Lung (tissue), 12 donors: ENCODE data around the gene DOCK11. TPM values are rescaled to one million over a fixed set of nuclear protein-coding genes. Genes with fewer than 3 reads are reported as not detected.
"Not testable (repeated sequence)": the region's sequence is repeated elsewhere in the genome, so short reads cannot be mapped to it uniquely, and the experiment has no call there.

Source experiments
- ATAC-seq: fragments of 200-7000 bp; cut with Tn5 transposase; one replicate; pipeline ENCODE4 v1.9.1; 2020; ENCODE audit warnings: moderate number of reproducible peaks; ENCODE audit not compliant: insufficient read depth, low FRiP score
- DNase-seq, 3 donors: peaks; one replicate each; pipeline ENCODE4 v3.0.0-alpha.2; 2013 to 2017
- H3K27ac ChIP-seq, 2 donors: one replicate each; pipeline ENCODE4 v1.5.1; 2013; ENCODE audit warnings: mild to moderate bottlenecking in 2 of 2, moderate library complexity in 2 of 2, control low read depth in 1 of 2, inconsistent platforms in 1 of 2, low read depth in 1 of 2, low read length in 1 of 2
- H3K27me3 ChIP-seq, 3 donors: one replicate each; pipeline ENCODE4 v1.5.1; 2013; ENCODE audit warnings: low read length in 2 of 3; ENCODE audit not compliant: control insufficient read depth in 3 of 3, insufficient read depth in 3 of 3
- H3K36me3 ChIP-seq, 4 donors: one replicate each; pipeline ENCODE4 v1.5.1; 2013; ENCODE audit warnings: low read length in 4 of 4, mild to moderate bottlenecking in 1 of 4, moderate library complexity in 1 of 4; ENCODE audit not compliant: control insufficient read depth in 4 of 4, insufficient read depth in 4 of 4
- H3K4me1 ChIP-seq, 5 donors: one replicate each; pipeline ENCODE4 v1.5.1; 2013; ENCODE audit warnings: low read length in 5 of 5, mild to moderate bottlenecking in 2 of 5, moderate library complexity in 1 of 5; ENCODE audit not compliant: control insufficient read depth in 5 of 5, insufficient read depth in 5 of 5
- H3K4me3 ChIP-seq: one replicate; pipeline ENCODE4 v1.5.1; 2013; ENCODE audit warnings: mild to moderate bottlenecking, control low read depth, moderate library complexity
- H3K9ac ChIP-seq, 2 donors: one replicate each; pipeline ENCODE4 v1.5.1; 2013; ENCODE audit warnings: low read length in 2 of 2, control low read depth in 1 of 2; ENCODE audit not compliant: insufficient read depth in 1 of 2
- H3K9me3 ChIP-seq, 4 donors: one replicate each; pipeline ENCODE4 v1.5.1; 2013; ENCODE audit warnings: low read length in 3 of 4, mild to moderate bottlenecking in 1 of 4, moderate library complexity in 1 of 4; ENCODE audit not compliant: control insufficient read depth in 4 of 4, insufficient read depth in 3 of 4
- WGBS, 2 donors: extraction: QIAGEN DNeasy Blood & Tissue Kit; methylation state at CpG; one replicate each; pipeline ENCODE4 v1.1.7; 2013; 5-methylcytosine and 5-hydroxymethylcytosine counted together
- polyA plus RNA-seq, 2 donors: library from polyadenylated mRNA; stranded (reverse); fragments of 200-250 nt; gene quantifications; one replicate each; pipeline ENCODE4 v1.2.1, GENCODE V29; 2013
- total RNA-seq, 2 donors: library from RNA; depleted of rRNA in 1 of 2; stranded (reverse); fragments of >200 nt in 1 of 2; gene quantifications; one replicate each; pipeline ENCODE4 v1.2.1, GENCODE V29; 2014 to 2021
- TF ChIP-seq, protein P1 (sequence below): IDR thresholded peaks from 2 replicates; pipeline ENCODE4 v1.5.1; 2012; ENCODE audit warnings: mild to moderate bottlenecking; ENCODE audit errors: control extremely low read depth, extremely low read depth
- donor health status: control.
- donor health status: control.
- donor health status: Bipolar disorder and iron deficiency.
- donor health status: healthy.
- donor health status: DM: yes; HTN: yes; CAD: no.

The DOCK11 gene
- total and polyA plus RNA-seq, 4 donors: 16.0 to 32.0 (median 23.6) TPM

DNA sequence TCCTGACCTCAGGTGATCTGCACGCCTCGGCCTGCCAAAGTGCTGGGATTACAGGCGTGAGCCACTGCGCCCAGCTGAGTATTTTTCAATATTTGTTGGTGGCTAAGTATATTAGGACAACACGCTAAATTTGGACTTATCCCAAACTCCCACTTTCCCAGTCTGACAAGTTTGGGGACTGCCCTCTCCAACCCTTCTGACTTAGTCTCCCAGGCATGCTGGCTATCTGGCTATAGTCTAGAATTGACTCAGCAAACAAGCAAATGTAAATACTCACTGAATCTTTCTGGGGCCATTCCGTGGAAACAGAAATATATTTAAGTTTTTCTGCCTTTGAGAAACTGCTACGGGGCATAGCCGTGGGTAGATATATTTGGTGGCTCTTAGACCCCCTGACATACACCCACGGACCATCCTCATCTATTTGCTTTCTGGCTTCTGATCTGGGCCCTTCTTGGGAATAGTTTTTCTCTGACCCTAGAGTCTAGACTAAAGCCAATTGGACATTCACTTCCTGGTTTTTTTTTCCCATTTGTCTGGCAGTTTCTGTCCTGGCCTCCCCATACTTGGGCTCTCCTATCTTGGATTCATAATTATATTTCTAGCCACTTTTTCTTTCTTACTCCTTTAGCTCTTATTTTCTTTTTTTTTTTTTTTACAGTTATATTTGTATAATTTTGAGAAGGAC is 11.3 kb upstream of the DOCK11 start:
- TF ChIP-seq, protein P1, sequence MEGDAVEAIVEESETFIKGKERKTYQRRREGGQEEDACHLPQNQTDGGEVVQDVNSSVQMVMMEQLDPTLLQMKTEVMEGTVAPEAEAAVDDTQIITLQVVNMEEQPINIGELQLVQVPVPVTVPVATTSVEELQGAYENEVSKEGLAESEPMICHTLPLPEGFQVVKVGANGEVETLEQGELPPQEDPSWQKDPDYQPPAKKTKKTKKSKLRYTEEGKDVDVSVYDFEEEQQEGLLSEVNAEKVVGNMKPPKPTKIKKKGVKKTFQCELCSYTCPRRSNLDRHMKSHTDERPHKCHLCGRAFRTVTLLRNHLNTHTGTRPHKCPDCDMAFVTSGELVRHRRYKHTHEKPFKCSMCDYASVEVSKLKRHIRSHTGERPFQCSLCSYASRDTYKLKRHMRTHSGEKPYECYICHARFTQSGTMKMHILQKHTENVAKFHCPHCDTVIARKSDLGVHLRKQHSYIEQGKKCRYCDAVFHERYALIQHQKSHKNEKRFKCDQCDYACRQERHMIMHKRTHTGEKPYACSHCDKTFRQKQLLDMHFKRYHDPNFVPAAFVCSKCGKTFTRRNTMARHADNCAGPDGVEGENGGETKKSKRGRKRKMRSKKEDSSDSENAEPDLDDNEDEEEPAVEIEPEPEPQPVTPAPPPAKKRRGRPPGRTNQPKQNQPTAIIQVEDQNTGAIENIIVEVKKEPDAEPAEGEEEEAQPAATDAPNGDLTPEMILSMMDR: no peak
- Histone ChIP-seq H3K4me3 (no peak overlapping the region), H3K27ac (no peak overlapping the region), H3K9me3 (no peaks in the 10 kb centered on the region), H3K4me1 (no peaks in the 10 kb centered on the region), H3K36me3 (no peaks in the 10 kb centered on the region), H3K9ac (no peak overlapping the region), H3K27me3 (no peaks in the 10 kb centered on the region)
- no peak for DNase-seq
- ATAC-seq: no peak
- 59 to 91% methylated on average over 9 of the region's 9 CpGs for WGBS, 2 donors

DNA sequence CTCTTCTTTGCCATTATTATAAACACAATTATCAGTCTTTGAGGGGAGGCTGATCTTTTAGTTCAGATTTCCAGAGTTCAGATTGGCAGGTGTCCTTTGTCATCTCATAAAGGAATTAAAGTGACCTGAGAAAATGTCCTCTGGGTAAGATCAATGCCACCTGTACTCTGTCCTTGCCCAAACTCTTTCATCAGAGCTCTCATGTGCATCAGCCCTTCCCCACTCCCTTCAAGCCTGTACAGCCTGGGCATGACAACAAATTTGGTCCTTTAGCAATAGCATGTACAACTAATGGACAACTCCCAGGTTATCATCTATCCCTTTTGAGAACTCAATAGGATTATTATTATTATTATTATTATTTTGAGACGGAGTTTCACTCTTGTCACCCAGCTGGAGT is 8.9 kb upstream of the DOCK11 start:
- H3K4me3 ChIP-seq, H3K9ac ChIP-seq, H3K4me1 ChIP-seq, DNase-seq, ATAC-seq, H3K27me3 ChIP-seq, H3K9me3 ChIP-seq, H3K27ac ChIP-seq, H3K36me3 ChIP-seq: not testable (repeated sequence)
- WGBS, 2 donors: 79 to 93% methylated on average over 1 of the region's 1 CpG

DNA sequence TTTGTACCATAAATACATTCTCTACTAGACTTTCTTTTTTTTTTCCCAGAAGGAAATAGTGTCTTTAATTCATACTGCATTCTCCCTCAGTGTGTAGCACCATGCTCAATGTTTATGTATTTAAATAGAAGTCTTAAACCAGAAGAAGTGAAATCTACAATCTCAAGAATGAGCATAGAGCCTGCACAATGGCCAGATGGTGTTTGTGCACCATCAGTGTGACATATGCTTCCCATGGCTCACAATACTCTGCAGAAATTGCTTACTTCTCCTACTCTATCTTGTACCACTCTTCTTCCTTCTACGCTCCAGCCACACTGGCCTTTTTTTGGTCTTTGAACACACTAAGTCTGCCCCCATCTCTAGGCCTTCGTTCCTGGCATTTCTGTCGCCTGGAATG is 2.6 kb upstream of the DOCK11 start:
- TF ChIP-seq, protein P1: no peak
- H3K27ac ChIP-seq: no peak overlapping the region
- no peak for DNase-seq
- H3K4me3 ChIP-seq: no peak overlapping the region
- no peaks in the 10 kb centered on the region for H3K36me3 ChIP-seq
- no peaks in the 10 kb centered on the region for H3K27me3 ChIP-seq
- 76 to 100% methylated on average over 3 of the region's 3 CpGs for WGBS, 2 donors
- ATAC-seq: no peak
- peaks cover 0 to 15% (median 4%) of the 10 kb centered on the region in 5 donors for H3K4me1 ChIP-seq
- H3K9ac ChIP-seq: no peak overlapping the region
- no peaks in the 10 kb centered on the region for H3K9me3 ChIP-seq

DNA sequence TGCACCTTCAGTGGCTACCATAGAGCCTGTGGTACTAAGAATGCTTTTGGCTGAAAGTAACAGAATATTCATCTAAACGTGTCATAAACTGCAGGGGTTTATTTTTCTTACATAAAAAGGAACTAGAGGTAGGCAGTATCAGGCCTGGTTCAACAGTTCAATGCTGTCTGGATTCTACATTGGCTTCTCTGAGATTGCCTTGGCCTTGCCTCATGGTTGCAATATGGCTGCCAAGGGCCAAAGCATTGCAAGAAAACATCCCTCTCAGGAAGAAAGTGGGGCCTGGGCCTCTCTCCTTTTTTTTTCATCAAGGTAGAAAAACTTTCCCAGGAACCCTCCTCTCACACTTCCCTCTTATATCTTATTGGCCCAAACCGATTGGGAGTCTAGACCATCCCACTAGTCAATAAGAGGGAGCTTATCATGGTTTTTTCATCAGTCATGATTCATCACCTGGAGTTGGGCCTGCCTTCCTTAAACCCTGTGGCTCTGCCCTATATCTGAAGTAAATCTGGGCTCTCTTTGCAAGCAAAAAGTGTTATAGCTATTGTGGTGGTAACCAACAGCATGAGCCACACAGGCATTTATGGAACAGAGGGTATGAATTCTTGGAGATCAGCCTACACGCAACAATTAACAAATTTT is 1.8 kb upstream of the DOCK11 start:
- Histone ChIP-seq H3K4me3 (no peak overlapping the region), H3K4me1 (peaks cover 0 to 15% (median 4%) of the 10 kb centered on the region in 5 donors), H3K27me3 (no peaks in the 10 kb centered on the region), H3K9me3 (no peaks in the 10 kb centered on the region), H3K36me3 (no peaks in the 10 kb centered on the region), H3K9ac (no peak overlapping the region), H3K27ac (no peak overlapping the region)
- DNase-seq: no peak
- WGBS, 2 donors: 74 to 89% methylated on average over 3 of the region's 3 CpGs
- no peak for ATAC-seq
- TF ChIP-seq, protein P1: no peak
